Liver (tissue), 9 donors: ENCODE measurements around the gene KRT71. TPM values are rescaled to one million over a fixed set of nuclear protein-coding genes. Genes with fewer than 3 reads are reported as not detected.

Source experiments
- DNase-seq: peaks from one replicate; pipeline ENCODE4 v3.0.0-alpha.2; 2017; ENCODE audit warnings: low spot score
- H3K27ac ChIP-seq, 2 donors: one replicate each; pipeline ENCODE4 v1.7.0; 2013; ENCODE audit warnings: inconsistent platforms in 2 of 2, low read length in 2 of 2, control low read depth in 1 of 2, low read depth in 1 of 2, mild to moderate bottlenecking in 1 of 2
- H3K27me3 ChIP-seq, 4 donors: one replicate each; pipeline versions ENCODE4 v1.6.1 to v1.7.0; 2013; ENCODE audit warnings: low read length in 3 of 4, inconsistent platforms in 1 of 4, mild to moderate bottlenecking in 1 of 4, moderate library complexity in 1 of 4; ENCODE audit not compliant: control insufficient read depth in 4 of 4, insufficient read depth in 4 of 4
- H3K36me3 ChIP-seq, 4 donors: one replicate each; pipeline versions ENCODE4 v1.6.1 to v1.7.0; 2013; ENCODE audit warnings: low read length in 3 of 4, mild to moderate bottlenecking in 3 of 4, low read depth in 1 of 4, moderate library complexity in 1 of 4; ENCODE audit not compliant: control insufficient read depth in 4 of 4, insufficient read depth in 3 of 4
- H3K4me1 ChIP-seq, 4 donors: one replicate each; pipeline versions ENCODE4 v1.6.1 to v1.7.0; 2013; ENCODE audit warnings: low read length in 3 of 4, mild to moderate bottlenecking in 3 of 4, moderate library complexity in 1 of 4; ENCODE audit not compliant: control insufficient read depth in 4 of 4, insufficient read depth in 4 of 4
- H3K4me3 ChIP-seq, 3 donors: one replicate each; pipeline versions ENCODE4 v1.6.1 to v1.7.0; 2013; ENCODE audit warnings: low read length in 3 of 3, control low read depth in 1 of 3, low read depth in 1 of 3, mild to moderate bottlenecking in 1 of 3
- H3K9ac ChIP-seq, 2 donors: one replicate each; pipeline ENCODE4 v1.7.0; 2013; ENCODE audit warnings: low read length in 2 of 2, mild to moderate bottlenecking in 2 of 2, moderate library complexity in 2 of 2, control low read depth in 1 of 2, low read depth in 1 of 2
- H3K9me3 ChIP-seq, 4 donors: one replicate each; pipeline versions ENCODE4 v1.6.1 to v1.7.0; 2013; ENCODE audit warnings: low read length in 3 of 4; ENCODE audit not compliant: control insufficient read depth in 4 of 4
- HNF4G ChIP-seq: IDR thresholded peaks from 2 replicates; pipeline ENCODE4 v1.6.1; 2016; ENCODE audit warnings: antibody characterized with exemption
- JUND ChIP-seq, 2 donors: IDR thresholded peaks; 2 replicates each; pipeline ENCODE4 v1.6.1; 2016; ENCODE audit warnings: antibody characterized with exemption in 2 of 2
- NR2F2 ChIP-seq: IDR thresholded peaks from 2 replicates; pipeline ENCODE4 v1.6.1; 2016; ENCODE audit warnings: antibody characterized with exemption
- RXRA ChIP-seq, 2 donors: IDR thresholded peaks; 2 replicates each; pipeline ENCODE4 v1.6.1; 2017 to 2018; ENCODE audit warnings: antibody characterized with exemption in 2 of 2, mild to moderate bottlenecking in 1 of 2
- SP1 ChIP-seq: IDR thresholded peaks from 2 replicates; pipeline ENCODE4 v1.6.1; 2018; ENCODE audit warnings: antibody characterized with exemption, mild to moderate bottlenecking
- TAF1 ChIP-seq: conservative IDR thresholded peaks from 2 replicates; pipeline ENCODE4 v1.6.1; 2016; ENCODE audit warnings: antibody characterized with exemption, mild to moderate bottlenecking
- WGBS: extraction: QIAGEN DNeasy Blood & Tissue Kit; methylation state at CpG from one replicate; pipeline ENCODE4 v1.1.7; 2013; 5-methylcytosine and 5-hydroxymethylcytosine counted together
- polyA plus RNA-seq, 2 donors: library from polyadenylated mRNA; stranded (reverse) in 1 of 2; unstranded in 1 of 2; fragments of 200-250 nt in 1 of 2; fragments of >200 nt in 1 of 2; fragmentation: Nextera tagmentation in 1 of 2; extraction: Ambion mirVana in 1 of 2; gene quantifications; one replicate each; pipeline versions ENCODE4 v1.2.1 to v1.2.3, GENCODE V29; 2013 to 2015
- total RNA-seq, 2 donors: library from RNA; depleted of rRNA; stranded (reverse); fragments of >200 nt; gene quantifications; one replicate each; pipeline ENCODE4 v1.2.3, GENCODE V29; 2014
- TF ChIP-seq, protein P1 (sequence below): IDR thresholded peaks from 2 replicates; pipeline ENCODE4 v1.6.1; 2016; ENCODE audit warnings: antibody characterized with exemption
- TF ChIP-seq, protein P2 (sequence below): IDR thresholded peaks from 2 replicates; pipeline ENCODE4 v1.6.1; 2016; ENCODE audit warnings: antibody characterized with exemption
- TF ChIP-seq, protein P3 (sequence below): IDR thresholded peaks from 2 replicates; pipeline ENCODE4 v1.6.1; 2016; ENCODE audit warnings: antibody characterized with exemption, mild to moderate bottlenecking
- TF ChIP-seq, protein P4 (sequence below): fragments of 150-350 bp; IDR thresholded peaks from 2 replicates; pipeline ENCODE4 v1.5.1; 2017; ENCODE audit warnings: improper control_type of control experiment, low read depth, low read length; ENCODE audit not compliant: missing input control
- donor health status: healthy.
- donor health status: healthy.
- donor health status: healthy.
- donor health status: healthy.
- donor health status: healthy.

Gene KRT71
- total and polyA plus RNA-seq, 4 donors: not detected

DNA sequence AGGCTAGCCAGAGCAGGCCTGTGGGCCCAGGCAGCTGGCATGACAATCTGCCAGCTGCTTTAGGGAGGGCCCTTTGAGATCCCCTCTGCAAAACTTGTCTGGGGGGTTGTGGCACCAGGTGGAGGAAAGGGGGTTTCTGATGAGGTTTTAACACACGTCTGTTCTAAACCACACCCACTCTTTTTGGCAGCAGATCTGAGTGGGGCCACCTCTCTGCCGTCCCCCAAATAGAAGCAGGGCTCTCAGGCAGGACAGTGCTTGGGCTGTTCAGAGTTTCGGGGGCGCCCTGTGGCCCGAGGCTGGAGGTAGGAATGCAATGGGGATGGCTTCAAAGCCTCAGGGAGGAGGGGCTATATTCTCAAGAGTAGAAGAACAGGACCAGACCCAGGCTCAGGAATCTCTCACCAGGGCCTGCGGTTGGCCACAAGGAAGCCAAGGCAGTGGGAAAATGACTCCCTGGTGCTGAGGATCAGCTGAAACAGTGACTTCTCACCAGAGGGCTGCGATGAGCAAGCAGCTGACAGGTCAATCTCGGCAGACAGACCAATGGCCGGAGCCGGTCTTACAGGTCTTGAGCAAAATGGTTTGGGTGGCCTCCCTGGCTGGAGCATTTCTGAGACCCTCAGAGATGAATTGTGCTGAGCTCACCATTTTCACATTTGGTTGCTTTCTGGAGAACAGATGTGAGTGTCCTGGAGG lies 31.2 kb downstream of the KRT71 start (continued):
- TF ChIP-seq, protein P1, sequence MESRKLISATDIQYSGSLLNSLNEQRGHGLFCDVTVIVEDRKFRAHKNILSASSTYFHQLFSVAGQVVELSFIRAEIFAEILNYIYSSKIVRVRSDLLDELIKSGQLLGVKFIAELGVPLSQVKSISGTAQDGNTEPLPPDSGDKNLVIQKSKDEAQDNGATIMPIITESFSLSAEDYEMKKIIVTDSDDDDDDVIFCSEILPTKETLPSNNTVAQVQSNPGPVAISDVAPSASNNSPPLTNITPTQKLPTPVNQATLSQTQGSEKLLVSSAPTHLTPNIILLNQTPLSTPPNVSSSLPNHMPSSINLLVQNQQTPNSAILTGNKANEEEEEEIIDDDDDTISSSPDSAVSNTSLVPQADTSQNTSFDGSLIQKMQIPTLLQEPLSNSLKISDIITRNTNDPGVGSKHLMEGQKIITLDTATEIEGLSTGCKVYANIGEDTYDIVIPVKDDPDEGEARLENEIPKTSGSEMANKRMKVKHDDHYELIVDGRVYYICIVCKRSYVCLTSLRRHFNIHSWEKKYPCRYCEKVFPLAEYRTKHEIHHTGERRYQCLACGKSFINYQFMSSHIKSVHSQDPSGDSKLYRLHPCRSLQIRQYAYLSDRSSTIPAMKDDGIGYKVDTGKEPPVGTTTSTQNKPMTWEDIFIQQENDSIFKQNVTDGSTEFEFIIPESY: no peak
- no peak for TF ChIP-seq RXRA (IDR thresholded peaks at IDR 0.05)

DNA sequence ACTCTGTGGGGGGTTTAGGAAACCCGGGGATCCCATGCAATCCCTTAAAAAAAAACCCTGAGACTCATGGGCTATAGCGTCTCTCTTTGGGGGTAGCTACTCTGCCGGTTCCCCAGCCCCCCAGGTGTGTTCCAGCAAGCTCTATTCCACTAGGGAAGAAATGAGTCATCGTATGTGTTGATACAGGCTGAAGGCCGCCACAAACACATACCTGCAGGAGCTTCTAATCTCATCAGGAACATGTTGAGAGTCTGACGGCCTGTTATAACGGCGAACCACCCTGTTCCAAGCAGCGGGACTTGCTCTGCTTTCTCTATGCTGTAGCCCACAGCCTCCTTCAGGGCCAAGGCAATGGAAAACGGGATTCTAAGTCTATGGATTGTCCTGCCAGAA lies 31.8 kb downstream of the KRT71 start:
- no peak overlapping the region for H3K27ac ChIP-seq
- no peak overlapping the region for H3K4me3 ChIP-seq
- no peaks in the 10 kb centered on the region for H3K9me3 ChIP-seq
- no peaks in the 10 kb centered on the region for H3K36me3 ChIP-seq
- peak; percentile 28 for DNase-seq
- H3K4me1 ChIP-seq: no peaks in the 10 kb centered on the region
- no peak overlapping the region for H3K9ac ChIP-seq
- 80% methylated on average over 10 of the region's 10 CpGs for WGBS
- no peak for TF ChIP-seq NR2F2
- TF ChIP-seq JUND (IDR thresholded peaks at IDR 0.05): peak in 1 of 2 donors; percentile 70
- TF ChIP-seq, protein P2, sequence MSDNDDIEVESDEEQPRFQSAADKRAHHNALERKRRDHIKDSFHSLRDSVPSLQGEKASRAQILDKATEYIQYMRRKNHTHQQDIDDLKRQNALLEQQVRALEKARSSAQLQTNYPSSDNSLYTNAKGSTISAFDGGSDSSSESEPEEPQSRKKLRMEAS: no peak
- TF ChIP-seq HNF4G: no peak
- H3K27me3 ChIP-seq: no peaks in the 10 kb centered on the region

DNA sequence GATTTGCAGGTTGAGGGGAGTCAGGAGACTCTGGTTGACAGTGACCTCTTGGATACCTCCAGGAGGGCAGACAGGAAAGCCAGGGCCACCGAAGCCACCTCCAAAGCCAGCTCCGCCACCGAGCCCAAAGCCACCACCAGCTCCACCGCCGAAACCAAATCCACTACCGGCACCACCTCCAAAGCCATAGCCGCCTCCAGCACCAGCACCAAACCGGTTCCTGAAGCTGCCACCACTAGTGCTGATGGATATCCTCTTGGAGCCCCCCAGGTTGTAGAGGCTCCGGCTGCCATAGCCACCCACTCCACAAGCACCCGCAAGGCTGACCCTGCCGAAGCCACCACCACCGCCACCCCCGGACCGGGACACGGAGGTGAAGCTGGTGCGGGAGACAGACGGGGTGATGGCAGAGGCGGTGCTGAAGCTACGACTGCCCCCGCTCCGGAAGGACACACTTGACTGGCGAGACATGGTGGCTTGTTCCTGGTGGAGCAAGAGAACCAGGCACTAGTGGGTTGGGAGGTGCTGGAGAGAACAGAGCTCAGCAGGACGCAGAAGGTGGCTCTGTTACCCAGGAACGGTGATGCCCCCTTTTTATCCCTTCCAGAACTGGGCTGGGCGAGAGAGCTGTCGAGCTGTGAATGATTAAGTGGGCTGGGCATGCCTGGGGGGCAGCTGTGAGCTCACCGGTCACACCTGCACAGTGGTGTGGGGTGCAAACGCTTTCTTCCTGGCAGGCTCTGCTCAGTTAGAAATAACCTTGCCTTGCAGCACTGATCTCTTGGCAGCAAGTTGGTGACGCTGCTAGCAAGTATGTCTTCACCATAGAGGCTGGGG lies 32.9 kb downstream of the KRT71 start, which contains the start of gene KRT5:
KRT5 (minus strand) TSS at position 569 of the 837 bp plus-strand sequence; CDS start at position 471, 98 bp downstream.
- H3K9ac ChIP-seq: no peak within 1 kb of the TSS
- H3K4me1 ChIP-seq: no peaks in the 10 kb centered on the region
- no peak within 1 kb of the TSS for H3K4me3 ChIP-seq
- DNase-seq: peak; percentile 30
- no peak within 1 kb of the TSS for H3K27ac ChIP-seq
- TF ChIP-seq, protein P2: no peak
- TF ChIP-seq HNF4G: no peak
- H3K27me3 ChIP-seq: no peaks in the 10 kb centered on the region
- H3K9me3 ChIP-seq: no peaks in the 10 kb centered on the region
- no peaks in the 10 kb centered on the region for H3K36me3 ChIP-seq
- 94% methylated on average over 29 of the region's 29 CpGs for WGBS

DNA sequence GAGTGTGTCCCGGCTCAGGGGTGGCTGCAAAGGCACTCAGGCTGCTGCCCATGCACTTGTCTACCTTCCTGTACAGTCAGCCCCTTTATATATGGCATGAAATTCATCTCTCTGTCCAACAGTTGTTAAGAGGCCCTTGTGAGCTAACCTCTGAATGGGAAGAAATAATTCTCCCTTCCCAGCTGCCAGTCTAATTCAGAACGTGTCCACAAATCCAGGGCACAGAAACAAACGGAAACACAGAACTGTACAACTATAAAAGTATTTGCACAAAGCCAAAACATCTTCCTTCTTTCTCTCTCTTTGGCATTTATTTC lies 33.6 kb downstream of the KRT71 start:
- no peaks in the 10 kb centered on the region for H3K36me3 ChIP-seq
- H3K27ac ChIP-seq: no peak overlapping the region
- DNase-seq: peak; percentile 9
- H3K27me3 ChIP-seq: no peaks in the 10 kb centered on the region
- TF ChIP-seq, protein P3, sequence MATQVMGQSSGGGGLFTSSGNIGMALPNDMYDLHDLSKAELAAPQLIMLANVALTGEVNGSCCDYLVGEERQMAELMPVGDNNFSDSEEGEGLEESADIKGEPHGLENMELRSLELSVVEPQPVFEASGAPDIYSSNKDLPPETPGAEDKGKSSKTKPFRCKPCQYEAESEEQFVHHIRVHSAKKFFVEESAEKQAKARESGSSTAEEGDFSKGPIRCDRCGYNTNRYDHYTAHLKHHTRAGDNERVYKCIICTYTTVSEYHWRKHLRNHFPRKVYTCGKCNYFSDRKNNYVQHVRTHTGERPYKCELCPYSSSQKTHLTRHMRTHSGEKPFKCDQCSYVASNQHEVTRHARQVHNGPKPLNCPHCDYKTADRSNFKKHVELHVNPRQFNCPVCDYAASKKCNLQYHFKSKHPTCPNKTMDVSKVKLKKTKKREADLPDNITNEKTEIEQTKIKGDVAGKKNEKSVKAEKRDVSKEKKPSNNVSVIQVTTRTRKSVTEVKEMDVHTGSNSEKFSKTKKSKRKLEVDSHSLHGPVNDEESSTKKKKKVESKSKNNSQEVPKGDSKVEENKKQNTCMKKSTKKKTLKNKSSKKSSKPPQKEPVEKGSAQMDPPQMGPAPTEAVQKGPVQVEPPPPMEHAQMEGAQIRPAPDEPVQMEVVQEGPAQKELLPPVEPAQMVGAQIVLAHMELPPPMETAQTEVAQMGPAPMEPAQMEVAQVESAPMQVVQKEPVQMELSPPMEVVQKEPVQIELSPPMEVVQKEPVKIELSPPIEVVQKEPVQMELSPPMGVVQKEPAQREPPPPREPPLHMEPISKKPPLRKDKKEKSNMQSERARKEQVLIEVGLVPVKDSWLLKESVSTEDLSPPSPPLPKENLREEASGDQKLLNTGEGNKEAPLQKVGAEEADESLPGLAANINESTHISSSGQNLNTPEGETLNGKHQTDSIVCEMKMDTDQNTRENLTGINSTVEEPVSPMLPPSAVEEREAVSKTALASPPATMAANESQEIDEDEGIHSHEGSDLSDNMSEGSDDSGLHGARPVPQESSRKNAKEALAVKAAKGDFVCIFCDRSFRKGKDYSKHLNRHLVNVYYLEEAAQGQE: no peak
- TF ChIP-seq NR2F2 (no peak), HNF4G (no peak), SP1 (no peak), TAF1 (no peak)
- TF ChIP-seq, protein P4, sequence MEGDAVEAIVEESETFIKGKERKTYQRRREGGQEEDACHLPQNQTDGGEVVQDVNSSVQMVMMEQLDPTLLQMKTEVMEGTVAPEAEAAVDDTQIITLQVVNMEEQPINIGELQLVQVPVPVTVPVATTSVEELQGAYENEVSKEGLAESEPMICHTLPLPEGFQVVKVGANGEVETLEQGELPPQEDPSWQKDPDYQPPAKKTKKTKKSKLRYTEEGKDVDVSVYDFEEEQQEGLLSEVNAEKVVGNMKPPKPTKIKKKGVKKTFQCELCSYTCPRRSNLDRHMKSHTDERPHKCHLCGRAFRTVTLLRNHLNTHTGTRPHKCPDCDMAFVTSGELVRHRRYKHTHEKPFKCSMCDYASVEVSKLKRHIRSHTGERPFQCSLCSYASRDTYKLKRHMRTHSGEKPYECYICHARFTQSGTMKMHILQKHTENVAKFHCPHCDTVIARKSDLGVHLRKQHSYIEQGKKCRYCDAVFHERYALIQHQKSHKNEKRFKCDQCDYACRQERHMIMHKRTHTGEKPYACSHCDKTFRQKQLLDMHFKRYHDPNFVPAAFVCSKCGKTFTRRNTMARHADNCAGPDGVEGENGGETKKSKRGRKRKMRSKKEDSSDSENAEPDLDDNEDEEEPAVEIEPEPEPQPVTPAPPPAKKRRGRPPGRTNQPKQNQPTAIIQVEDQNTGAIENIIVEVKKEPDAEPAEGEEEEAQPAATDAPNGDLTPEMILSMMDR: no peak
- TF ChIP-seq, protein P2: no peak
- TF ChIP-seq, protein P1: no peak
- no peaks in the 10 kb centered on the region for H3K9me3 ChIP-seq
- no peak overlapping the region for H3K4me3 ChIP-seq
- no peaks in the 10 kb centered on the region for H3K4me1 ChIP-seq
- 90% methylated on average over 3 of the region's 3 CpGs for WGBS
- H3K9ac ChIP-seq: no peak overlapping the region
